AG10803 (cell line): Measurements from ENCODE around the gene MYO1D.

ENCODE experiments used
- DNase-seq: peaks from one replicate; pipeline ENCODE4 v3.0.0; 2010; ENCODE audit warnings: low read depth
- H3K4me3 ChIP-seq: 2 replicates; pipeline ENCODE4 v1.5.1; 2011; ENCODE audit warnings: mild to moderate bottlenecking, low read length, control low read depth
- TF ChIP-seq, protein P1 (sequence below): conservative IDR thresholded peaks from 2 replicates; pipeline ENCODE4 v1.5.1; 2011; ENCODE audit warnings: mild to moderate bottlenecking, low read length, control low read depth, inconsistent platforms

The MYO1D gene

GRCh38 chr17:32596628-32597027 lies 280.3 kb downstream of the MYO1D start:
- TF ChIP-seq, protein P1, sequence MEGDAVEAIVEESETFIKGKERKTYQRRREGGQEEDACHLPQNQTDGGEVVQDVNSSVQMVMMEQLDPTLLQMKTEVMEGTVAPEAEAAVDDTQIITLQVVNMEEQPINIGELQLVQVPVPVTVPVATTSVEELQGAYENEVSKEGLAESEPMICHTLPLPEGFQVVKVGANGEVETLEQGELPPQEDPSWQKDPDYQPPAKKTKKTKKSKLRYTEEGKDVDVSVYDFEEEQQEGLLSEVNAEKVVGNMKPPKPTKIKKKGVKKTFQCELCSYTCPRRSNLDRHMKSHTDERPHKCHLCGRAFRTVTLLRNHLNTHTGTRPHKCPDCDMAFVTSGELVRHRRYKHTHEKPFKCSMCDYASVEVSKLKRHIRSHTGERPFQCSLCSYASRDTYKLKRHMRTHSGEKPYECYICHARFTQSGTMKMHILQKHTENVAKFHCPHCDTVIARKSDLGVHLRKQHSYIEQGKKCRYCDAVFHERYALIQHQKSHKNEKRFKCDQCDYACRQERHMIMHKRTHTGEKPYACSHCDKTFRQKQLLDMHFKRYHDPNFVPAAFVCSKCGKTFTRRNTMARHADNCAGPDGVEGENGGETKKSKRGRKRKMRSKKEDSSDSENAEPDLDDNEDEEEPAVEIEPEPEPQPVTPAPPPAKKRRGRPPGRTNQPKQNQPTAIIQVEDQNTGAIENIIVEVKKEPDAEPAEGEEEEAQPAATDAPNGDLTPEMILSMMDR: no peak
- no peak overlapping the region for H3K4me3 ChIP-seq
- no peak for DNase-seq

DNA sequence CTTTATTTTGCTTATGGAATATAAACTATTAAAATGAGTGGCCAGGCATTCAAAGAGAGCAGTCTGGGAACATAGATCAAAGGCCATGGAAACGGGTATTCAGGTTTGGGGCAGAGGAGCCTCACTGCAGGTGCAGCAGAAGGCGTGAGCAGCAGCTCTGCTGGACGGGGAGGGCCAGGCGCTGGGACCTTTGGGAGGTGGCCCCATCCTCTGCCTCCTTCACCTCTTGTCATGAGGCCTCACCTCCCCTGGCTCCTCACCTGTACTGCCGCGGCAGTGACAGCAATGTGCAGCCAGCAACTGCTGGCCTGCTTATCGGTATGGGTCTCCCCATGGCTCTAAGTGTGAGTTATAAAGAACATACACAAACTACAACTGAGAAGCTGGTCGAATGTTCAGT lies 280.7 kb downstream of the MYO1D start:
- DNase-seq: no peak
- TF ChIP-seq, protein P1: no peak
- no peak overlapping the region for H3K4me3 ChIP-seq

DNA sequence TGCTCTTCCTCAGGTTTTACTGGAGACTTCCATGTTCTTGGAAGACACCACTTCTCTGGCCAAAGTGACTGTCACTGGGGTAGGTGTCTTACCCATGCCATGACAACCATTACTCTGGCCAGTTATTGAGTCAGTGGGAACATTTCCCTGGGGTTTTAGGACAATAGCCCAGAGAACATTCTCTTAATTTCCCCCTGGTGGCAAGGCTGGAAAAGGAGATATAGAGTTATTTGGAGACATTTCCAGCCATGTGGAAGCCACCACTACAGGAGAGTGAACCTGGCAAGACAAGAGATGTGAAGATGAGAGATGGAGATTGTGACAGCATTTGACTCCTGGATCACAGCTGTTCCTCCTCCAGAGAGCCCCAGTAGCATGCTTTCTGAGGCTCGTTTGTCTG lies 283.9 kb downstream of the MYO1D start:
- H3K4me3 ChIP-seq: no peak overlapping the region
- DNase-seq: no peak
- TF ChIP-seq, protein P1: no peak

DNA sequence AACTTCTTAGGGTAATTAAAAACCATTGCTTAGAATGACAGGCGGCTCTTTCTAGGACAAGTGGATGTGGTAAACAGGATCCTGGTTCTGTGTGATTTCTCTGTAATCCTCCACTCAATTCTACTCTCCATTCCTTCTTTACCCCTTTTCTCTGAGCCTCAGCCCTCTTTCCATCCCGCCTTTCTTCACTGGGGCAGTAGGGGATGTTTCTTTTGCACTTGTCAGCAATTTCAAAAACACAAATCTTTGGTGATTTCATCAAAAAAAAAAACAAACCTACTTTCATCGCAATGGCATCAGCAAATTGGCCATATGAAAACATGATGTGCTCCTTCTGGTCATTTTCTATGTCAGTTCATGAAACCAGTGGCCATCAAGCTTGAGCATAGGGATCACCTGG lies 285.5 kb downstream of the MYO1D start:
- TF ChIP-seq, protein P1: no peak
- DNase-seq: no peak
- no peak overlapping the region for H3K4me3 ChIP-seq

DNA sequence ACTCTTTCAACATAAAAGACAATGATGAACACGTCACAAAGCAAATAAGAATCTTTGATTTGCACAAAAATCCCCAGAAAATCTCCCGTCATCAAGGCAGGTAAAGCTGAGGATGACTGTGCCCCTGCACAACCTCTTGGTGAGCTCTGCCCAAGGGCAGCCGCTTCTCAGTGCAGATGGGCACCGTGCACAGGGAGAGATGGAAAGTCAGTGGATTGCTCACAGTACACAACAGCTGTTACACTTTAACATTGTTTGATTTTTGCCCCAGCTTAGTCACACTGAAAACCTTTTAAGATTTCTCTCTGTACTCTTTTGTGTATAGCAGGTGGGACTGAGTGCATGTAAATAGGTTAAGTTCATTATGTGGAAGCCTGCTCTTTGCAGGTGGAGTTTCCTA lies 285.9 kb downstream of the MYO1D start:
- TF ChIP-seq, protein P1: no peak
- no peak for DNase-seq
- H3K4me3 ChIP-seq: no peak overlapping the region

- no peak for DNase-seq
Measured at GRCh38 chr17:32588982-32589381, 287.9 kb downstream of the MYO1D start.

GRCh38 chr17:32588135-32588534 lies 288.8 kb downstream of the MYO1D start:
- DNase-seq: no peak
- TF ChIP-seq, protein P1: no peak
- no peak overlapping the region for H3K4me3 ChIP-seq

More at GRCh38 chr17:32588982-32589381, 287.9 kb downstream of the MYO1D start:
- H3K4me3 ChIP-seq: no peak overlapping the region
- TF ChIP-seq, protein P1: no peak
